Measurements from ENCODE around the gene HUWE1. TPM values are rescaled to one million over a fixed set of nuclear protein-coding genes. Genes with fewer than 3 reads are reported as not detected.

HUWE1 gene
- total RNA-seq, 4 donors from 2014 or later, result 84.4 to 139 (median 123) TPM

GRCh38 chrX:53563324-53563723 is 123.2 kb downstream of the HUWE1 start:
- Histone ChIP-seq H3K4me3 (no peak overlapping the region), H3K27ac (no peak overlapping the region), H3K27me3 (no peaks in the 10 kb centered on the region), H3K9me3 (no peaks in the 10 kb centered on the region), H3K36me3 (peaks cover 0 to 77% (median 0%) of the 10 kb centered on the region in 3 donors), H3K4me1 (no peaks in the 10 kb centered on the region)
- DNase-seq, result no peak
- TF ChIP-seq POLR2A (IDR thresholded peaks at IDR 0.05), result no peak

- Histone ChIP-seq H3K4me1 (no peaks in the 10 kb centered on the region), H3K27ac (no peak overlapping the region), H3K36me3 (peaks cover 0 to 83% (median 0%) of the 10 kb centered on the region in 3 donors), H3K27me3 (no peaks in the 10 kb centered on the region), H3K4me3 (no peak overlapping the region), H3K9me3 (no peaks in the 10 kb centered on the region)
- no peak for DNase-seq
- TF ChIP-seq CTCF (IDR thresholded peaks at IDR 0.05), result no peak
- TF ChIP-seq POLR2A (IDR thresholded peaks at IDR 0.05), result no peak
These were observed 124.6 kb downstream of the HUWE1 start for GRCh38 chrX:53561912-53562311.

GRCh38 chrX:53558646-53559045 is 127.9 kb downstream of the HUWE1 start:
- TF ChIP-seq CTCF (IDR thresholded peaks at IDR 0.05) (no peak), POLR2A (IDR thresholded peaks at IDR 0.05) (no peak)
- Histone ChIP-seq H3K9me3 (no peaks in the 10 kb centered on the region), H3K27ac (no peak overlapping the region), H3K27me3 (no peaks in the 10 kb centered on the region), H3K4me3 (no peak overlapping the region), H3K36me3 (peaks cover 0 to 84% (median 0%) of the 10 kb centered on the region in 3 donors), H3K4me1 (no peaks in the 10 kb centered on the region)
- DNase-seq, result no peak

- H3K9me3 ChIP-seq, result no peaks in the 10 kb centered on the region
- no peak overlapping the region for H3K4me3 ChIP-seq
- peaks cover 0 to 84% (median 0%) of the 10 kb centered on the region in 3 donors for H3K36me3 ChIP-seq
- H3K27me3 ChIP-seq, result no peaks in the 10 kb centered on the region
- no peak overlapping the region for H3K27ac ChIP-seq
- no peak for DNase-seq
- no peaks in the 10 kb centered on the region for H3K4me1 ChIP-seq
- TF ChIP-seq CTCF (IDR thresholded peaks at IDR 0.05) (no peak), POLR2A (IDR thresholded peaks at IDR 0.05) (no peak)
These were observed 129.7 kb downstream of the HUWE1 start for GRCh38 chrX:53556868-53557267.

- Histone ChIP-seq H3K27me3 (no peaks in the 10 kb centered on the region), H3K4me1 (no peaks in the 10 kb centered on the region), H3K36me3 (peaks cover 0 to 91% (median 0%) of the 10 kb centered on the region in 3 donors), H3K4me3 (no peak overlapping the region), H3K27ac (no peak overlapping the region), H3K9me3 (no peaks in the 10 kb centered on the region)
- TF ChIP-seq POLR2A (IDR thresholded peaks at IDR 0.05), result no peak
- TF ChIP-seq CTCF (IDR thresholded peaks at IDR 0.05), result no peak
- no peak for DNase-seq
These were observed 135.6 kb downstream of the HUWE1 start for GRCh38 chrX:53550756-53551463.

GRCh38 chrX:53547668-53548067 is 138.9 kb downstream of the HUWE1 start:
- Histone ChIP-seq H3K27ac (no peak overlapping the region), H3K27me3 (no peaks in the 10 kb centered on the region), H3K36me3 (peaks cover 0 to 97% (median 0%) of the 10 kb centered on the region in 3 donors), H3K4me1 (no peaks in the 10 kb centered on the region), H3K9me3 (no peaks in the 10 kb centered on the region), H3K4me3 (no peak overlapping the region)
- TF ChIP-seq POLR2A (IDR thresholded peaks at IDR 0.05), result no peak
- TF ChIP-seq CTCF (IDR thresholded peaks at IDR 0.05), result no peak
- DNase-seq, result no peak
